Measurements from ENCODE around the gene FAXDC2.

FAXDC2 gene

DNA sequence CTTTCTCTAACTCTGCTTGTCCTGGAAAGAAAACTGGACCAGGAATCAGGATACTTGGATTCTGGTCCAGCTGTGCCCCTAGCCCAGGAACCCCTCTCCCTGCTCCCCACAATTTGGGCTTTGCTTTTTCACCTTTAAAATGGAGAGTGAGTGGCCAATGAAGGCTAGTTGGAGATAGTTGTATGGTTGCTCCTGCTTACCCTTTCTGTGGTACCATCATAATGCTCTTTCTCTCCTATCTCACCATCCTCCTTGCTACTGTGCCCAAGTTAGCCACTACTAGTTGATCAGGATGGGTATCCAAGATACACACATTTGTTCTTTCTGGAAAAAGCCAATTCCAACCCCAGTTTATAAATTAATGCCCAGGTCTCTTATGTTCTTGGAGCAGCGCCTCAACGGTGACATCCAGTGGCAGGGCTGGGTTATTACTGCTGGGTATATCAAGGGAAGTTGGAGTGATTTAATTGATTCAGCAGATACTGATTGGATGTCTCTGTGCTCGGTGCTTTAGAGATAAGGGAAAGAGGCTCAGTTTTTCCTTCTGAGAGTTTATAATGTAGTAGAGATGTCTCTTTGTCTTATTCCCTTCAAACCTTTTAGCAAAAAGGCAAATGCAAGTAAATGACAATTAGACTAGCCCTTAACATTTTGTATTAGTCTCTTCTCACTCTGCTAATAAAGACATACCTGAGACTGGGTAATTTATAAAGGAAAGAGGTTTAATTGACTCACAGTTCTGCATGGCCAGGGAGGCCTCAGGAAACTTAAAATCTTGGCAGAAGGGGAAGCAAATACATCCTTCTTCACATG lies 38.5 kb downstream of the FAXDC2 start:
- Histone ChIP-seq H3K4me3 (ENCODE audit: low read length) (no peak overlapping the region), H3K27me3 (ENCODE audit: control insufficient read depth, insufficient read depth, low read length) (no peaks in the 10 kb centered on the region), H3K27ac (ENCODE audit: low read length) (no peak overlapping the region), H3K9me3 (ENCODE audit: control insufficient read depth, low read depth, low read length) (no peaks in the 10 kb centered on the region), H3K36me3 (ENCODE audit: control insufficient read depth, low read depth, low read length) (peaks cover 91% of the 10 kb centered on the region), H3K9ac (ENCODE audit: low read length) (no peak overlapping the region), H3K4me1 (ENCODE audit: control insufficient read depth, low read depth, low read length) (no peaks in the 10 kb centered on the region)

DNA sequence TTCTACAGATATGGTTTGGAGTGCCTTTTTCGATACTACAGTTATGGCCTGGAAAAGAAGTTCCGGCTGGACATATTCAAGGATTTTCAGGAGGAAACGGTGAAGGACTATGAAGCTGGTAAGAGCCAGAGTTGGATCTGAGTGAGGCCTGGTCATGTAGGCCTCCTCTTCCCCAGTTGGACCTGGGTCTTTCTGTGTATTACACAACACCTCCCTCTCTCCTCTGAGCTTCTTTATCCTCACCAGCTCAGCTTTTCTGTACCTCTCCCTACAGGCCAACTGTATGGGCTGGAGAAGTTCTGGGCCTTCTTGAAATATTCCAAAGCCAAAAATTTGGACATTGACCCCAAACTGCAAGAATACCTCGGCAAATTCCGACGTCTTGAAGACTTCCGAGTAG lies 39.2 kb downstream of the FAXDC2 start:
- Histone ChIP-seq H3K27me3 (ENCODE audit: control insufficient read depth, insufficient read depth, low read length) (no peaks in the 10 kb centered on the region), H3K4me1 (ENCODE audit: control insufficient read depth, low read depth, low read length) (no peaks in the 10 kb centered on the region), H3K9ac (ENCODE audit: low read length) (no peak overlapping the region), H3K9me3 (ENCODE audit: control insufficient read depth, low read depth, low read length) (no peaks in the 10 kb centered on the region), H3K36me3 (ENCODE audit: control insufficient read depth, low read depth, low read length) (peaks cover 91% of the 10 kb centered on the region), H3K4me3 (ENCODE audit: low read length) (no peak overlapping the region), H3K27ac (ENCODE audit: low read length) (no peak overlapping the region)

DNA sequence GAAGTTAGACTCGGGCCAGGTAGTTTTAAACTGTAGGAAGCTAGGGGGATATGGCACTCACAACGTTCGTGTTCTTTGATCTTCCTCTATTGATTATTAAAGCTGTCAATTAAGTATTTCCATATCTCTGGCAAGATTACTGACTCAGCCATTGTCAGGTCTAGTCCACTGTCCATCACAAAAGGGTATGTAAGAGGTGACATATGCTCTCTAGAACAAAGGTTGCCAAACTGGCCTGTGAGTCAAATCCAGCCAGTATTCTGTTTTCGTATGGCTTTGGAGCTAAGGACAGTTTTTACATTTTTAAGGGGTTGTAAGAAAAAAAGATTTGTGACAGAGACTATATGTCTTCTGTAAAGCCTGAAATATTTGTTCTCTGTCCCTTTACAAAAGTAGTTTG lies 44.2 kb downstream of the FAXDC2 start:
- H3K27me3 ChIP-seq (ENCODE audit: control insufficient read depth, insufficient read depth, low read length) = no peaks in the 10 kb centered on the region
- H3K9me3 ChIP-seq (ENCODE audit: control insufficient read depth, low read depth, low read length) = no peaks in the 10 kb centered on the region
- H3K4me1 ChIP-seq (ENCODE audit: control insufficient read depth, low read depth, low read length) = no peaks in the 10 kb centered on the region
- no peak overlapping the region for H3K4me3 ChIP-seq (ENCODE audit: low read length)
- H3K9ac ChIP-seq (ENCODE audit: low read length) = no peak overlapping the region
- no peak overlapping the region for H3K27ac ChIP-seq (ENCODE audit: low read length)
- H3K36me3 ChIP-seq (ENCODE audit: control insufficient read depth, low read depth, low read length) = peaks cover 96% of the 10 kb centered on the region

DNA sequence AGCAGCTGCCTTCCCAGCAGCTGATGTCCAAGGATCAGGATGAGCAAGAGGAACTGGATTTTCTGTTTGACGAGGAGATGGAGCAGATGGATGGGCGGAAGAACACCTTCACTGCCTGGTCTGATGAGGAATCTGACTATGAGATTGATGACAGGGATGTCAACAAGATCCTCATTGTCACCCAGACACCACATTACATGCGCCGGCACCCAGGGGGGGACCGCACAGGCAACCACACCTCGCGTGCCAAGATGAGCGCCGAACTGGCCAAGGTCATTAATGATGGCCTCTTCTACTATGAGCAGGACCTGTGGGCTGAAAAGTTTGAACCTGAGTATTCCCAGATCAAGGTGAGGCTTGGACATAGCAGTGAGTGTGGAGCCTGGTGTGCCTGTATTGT lies 48.4 kb downstream of the FAXDC2 start:
- Histone ChIP-seq H3K4me3 (ENCODE audit: low read length) (no peak overlapping the region), H3K36me3 (ENCODE audit: control insufficient read depth, low read depth, low read length) (peaks cover 96% of the 10 kb centered on the region), H3K27ac (ENCODE audit: low read length) (no peak overlapping the region), H3K9ac (ENCODE audit: low read length) (no peak overlapping the region), H3K4me1 (ENCODE audit: control insufficient read depth, low read depth, low read length) (no peaks in the 10 kb centered on the region), H3K27me3 (ENCODE audit: control insufficient read depth, insufficient read depth, low read length) (no peaks in the 10 kb centered on the region), H3K9me3 (ENCODE audit: control insufficient read depth, low read depth, low read length) (no peaks in the 10 kb centered on the region)

DNA sequence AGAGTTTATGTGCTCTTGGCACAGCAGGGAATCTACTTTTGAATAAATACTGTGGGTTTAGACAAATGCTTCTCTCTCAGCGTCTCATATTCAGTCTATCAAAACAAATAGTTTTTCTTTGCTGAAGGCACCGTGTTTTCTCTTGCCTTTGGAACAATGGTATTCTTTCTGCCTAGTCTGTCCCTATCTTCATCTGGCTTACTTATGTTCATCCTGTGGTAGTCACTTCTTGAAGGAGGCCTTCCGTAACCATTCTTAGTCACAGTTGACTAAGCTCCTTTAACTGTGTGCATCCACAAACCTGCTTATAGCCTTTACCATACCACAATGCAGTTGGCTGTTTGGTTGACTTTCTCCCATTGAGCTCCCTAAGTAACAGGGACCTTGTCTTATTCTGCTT lies 49.3 kb downstream of the FAXDC2 start:
- Histone ChIP-seq H3K4me3 (ENCODE audit: low read length) (no peak overlapping the region), H3K9ac (ENCODE audit: low read length) (no peak overlapping the region), H3K27ac (ENCODE audit: low read length) (no peak overlapping the region), H3K36me3 (ENCODE audit: control insufficient read depth, low read depth, low read length) (peaks cover 95% of the 10 kb centered on the region), H3K9me3 (ENCODE audit: control insufficient read depth, low read depth, low read length) (no peaks in the 10 kb centered on the region), H3K27me3 (ENCODE audit: control insufficient read depth, insufficient read depth, low read length) (no peaks in the 10 kb centered on the region), H3K4me1 (ENCODE audit: control insufficient read depth, low read depth, low read length) (no peaks in the 10 kb centered on the region)

DNA sequence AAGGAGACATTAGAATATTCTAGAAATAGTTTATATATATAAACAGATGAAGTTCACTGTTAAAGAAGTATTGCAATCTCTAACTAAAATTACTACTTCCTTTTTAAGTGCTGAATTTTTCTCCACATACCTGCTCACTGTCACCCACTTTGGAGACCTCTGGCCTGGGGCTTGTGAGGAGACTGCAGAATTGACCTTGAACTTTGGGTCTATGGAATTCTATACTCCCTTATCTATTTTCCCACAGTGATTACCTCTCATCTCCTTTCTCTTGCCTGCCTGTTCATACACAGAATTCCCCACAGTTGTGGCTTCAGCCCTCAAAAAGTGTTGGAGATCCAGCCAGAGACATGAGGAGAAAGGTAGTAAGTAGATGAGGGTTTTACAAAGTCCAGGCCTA lies 49.8 kb downstream of the FAXDC2 start:
- H3K27ac ChIP-seq (ENCODE audit: low read length) = no peak overlapping the region
- no peak overlapping the region for H3K4me3 ChIP-seq (ENCODE audit: low read length)
- H3K36me3 ChIP-seq (ENCODE audit: control insufficient read depth, low read depth, low read length) = peaks cover 92% of the 10 kb centered on the region

DNA sequence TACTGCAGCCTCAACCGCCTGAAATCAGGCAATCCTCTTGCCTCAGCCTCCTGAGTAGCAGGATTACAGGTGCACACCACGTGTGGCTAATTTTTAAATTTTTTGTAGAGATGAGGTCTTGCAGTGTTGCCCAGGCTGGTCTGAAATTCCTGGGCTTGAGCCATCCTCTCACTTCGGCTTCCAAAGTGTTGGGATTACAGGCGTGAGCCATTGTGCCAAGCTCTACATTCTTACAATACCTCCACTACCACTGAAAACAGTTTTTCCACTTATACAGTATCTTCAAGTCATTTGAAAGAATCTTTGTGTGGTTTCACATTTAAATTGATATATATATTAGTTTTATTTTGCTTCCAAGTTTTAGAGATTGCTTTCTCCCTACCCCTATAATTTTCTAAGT lies 52.6 kb downstream of the FAXDC2 start:
- H3K36me3 ChIP-seq (ENCODE audit: control insufficient read depth, low read depth, low read length) = peaks cover 92% of the 10 kb centered on the region
- H3K9me3 ChIP-seq (ENCODE audit: control insufficient read depth, low read depth, low read length) = no peaks in the 10 kb centered on the region
- H3K9ac ChIP-seq (ENCODE audit: low read length) = no peak overlapping the region
- H3K27me3 ChIP-seq (ENCODE audit: control insufficient read depth, insufficient read depth, low read length) = no peaks in the 10 kb centered on the region
- no peak overlapping the region for H3K27ac ChIP-seq (ENCODE audit: low read length)
- H3K4me1 ChIP-seq (ENCODE audit: control insufficient read depth, low read depth, low read length) = no peaks in the 10 kb centered on the region
- H3K4me3 ChIP-seq (ENCODE audit: low read length) = no peak overlapping the region

More for the DNA sequence above, 49.8 kb downstream of the FAXDC2 start:
- Histone ChIP-seq H3K9me3 (ENCODE audit: control insufficient read depth, low read depth, low read length) (no peaks in the 10 kb centered on the region), H3K27me3 (ENCODE audit: control insufficient read depth, insufficient read depth, low read length) (no peaks in the 10 kb centered on the region), H3K4me1 (ENCODE audit: control insufficient read depth, low read depth, low read length) (no peaks in the 10 kb centered on the region), H3K9ac (ENCODE audit: low read length) (no peak overlapping the region)

DNA sequence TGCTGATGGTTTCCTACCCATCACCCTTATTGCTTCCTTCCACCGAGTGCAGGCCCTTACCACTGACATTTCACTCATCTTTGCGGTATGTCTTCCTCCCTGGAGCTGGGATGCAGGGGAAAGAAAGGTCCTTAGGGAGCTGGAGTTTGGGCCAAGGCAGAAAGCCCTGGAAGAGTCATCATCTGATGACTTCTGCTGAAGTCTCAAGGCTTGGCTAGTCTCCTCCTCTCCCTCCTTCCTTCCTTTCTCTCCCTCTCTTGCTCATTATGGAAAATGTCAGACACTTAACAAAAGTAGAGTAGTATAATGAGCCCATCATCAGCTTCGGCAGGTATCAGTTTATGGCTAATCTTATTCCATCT lies 55.2 kb downstream of the FAXDC2 start:
- Histone ChIP-seq H3K4me3 (ENCODE audit: low read length) (no peak overlapping the region), H3K27ac (ENCODE audit: low read length) (no peak overlapping the region), H3K4me1 (ENCODE audit: control insufficient read depth, low read depth, low read length) (no peaks in the 10 kb centered on the region), H3K9me3 (ENCODE audit: control insufficient read depth, low read depth, low read length) (no peaks in the 10 kb centered on the region), H3K27me3 (ENCODE audit: control insufficient read depth, insufficient read depth, low read length) (no peaks in the 10 kb centered on the region), H3K36me3 (ENCODE audit: control insufficient read depth, low read depth, low read length) (peaks cover 91% of the 10 kb centered on the region), H3K9ac (ENCODE audit: low read length) (no peak overlapping the region)

DNA sequence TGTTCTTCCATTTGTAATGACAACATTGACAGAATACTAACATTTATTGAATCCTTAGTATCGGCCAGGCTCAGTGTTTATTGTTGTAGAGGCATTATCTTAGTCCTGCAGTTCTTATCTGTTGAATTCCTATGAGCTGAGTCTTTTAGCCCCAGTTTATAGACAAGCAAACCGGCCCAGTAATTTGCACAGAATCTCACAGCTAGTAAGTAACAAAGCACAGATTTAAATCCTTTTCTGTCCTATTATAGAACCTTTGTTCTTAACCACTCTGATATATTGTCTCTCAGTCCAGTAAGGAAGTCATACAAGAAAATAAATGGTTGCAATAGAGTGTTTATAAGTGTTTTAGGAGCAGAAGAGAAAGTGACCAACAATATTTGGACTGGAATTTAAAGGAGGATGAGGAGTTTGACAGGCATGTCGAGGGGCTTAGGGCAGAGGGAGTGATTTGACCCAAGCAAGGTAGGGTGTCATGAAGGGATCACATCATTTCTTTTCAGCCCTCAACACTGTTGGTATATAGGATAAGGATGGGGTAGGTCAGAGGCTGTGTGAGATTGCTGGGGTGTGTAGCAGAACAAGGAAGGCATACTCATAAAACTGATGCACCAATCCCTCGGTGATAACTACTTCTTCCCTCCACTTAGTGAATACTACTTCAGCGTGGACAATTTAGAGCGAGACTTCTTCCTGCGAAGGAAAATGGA lies 55.7 kb downstream of the FAXDC2 start:
- Histone ChIP-seq H3K4me1 (ENCODE audit: control insufficient read depth, low read depth, low read length) (no peaks in the 10 kb centered on the region), H3K36me3 (ENCODE audit: control insufficient read depth, low read depth, low read length) (peaks cover 86% of the 10 kb centered on the region), H3K9ac (ENCODE audit: low read length) (no peak overlapping the region), H3K9me3 (ENCODE audit: control insufficient read depth, low read depth, low read length) (no peaks in the 10 kb centered on the region), H3K4me3 (ENCODE audit: low read length) (no peak overlapping the region), H3K27me3 (ENCODE audit: control insufficient read depth, insufficient read depth, low read length) (no peaks in the 10 kb centered on the region), H3K27ac (ENCODE audit: low read length) (no peak overlapping the region)

DNA sequence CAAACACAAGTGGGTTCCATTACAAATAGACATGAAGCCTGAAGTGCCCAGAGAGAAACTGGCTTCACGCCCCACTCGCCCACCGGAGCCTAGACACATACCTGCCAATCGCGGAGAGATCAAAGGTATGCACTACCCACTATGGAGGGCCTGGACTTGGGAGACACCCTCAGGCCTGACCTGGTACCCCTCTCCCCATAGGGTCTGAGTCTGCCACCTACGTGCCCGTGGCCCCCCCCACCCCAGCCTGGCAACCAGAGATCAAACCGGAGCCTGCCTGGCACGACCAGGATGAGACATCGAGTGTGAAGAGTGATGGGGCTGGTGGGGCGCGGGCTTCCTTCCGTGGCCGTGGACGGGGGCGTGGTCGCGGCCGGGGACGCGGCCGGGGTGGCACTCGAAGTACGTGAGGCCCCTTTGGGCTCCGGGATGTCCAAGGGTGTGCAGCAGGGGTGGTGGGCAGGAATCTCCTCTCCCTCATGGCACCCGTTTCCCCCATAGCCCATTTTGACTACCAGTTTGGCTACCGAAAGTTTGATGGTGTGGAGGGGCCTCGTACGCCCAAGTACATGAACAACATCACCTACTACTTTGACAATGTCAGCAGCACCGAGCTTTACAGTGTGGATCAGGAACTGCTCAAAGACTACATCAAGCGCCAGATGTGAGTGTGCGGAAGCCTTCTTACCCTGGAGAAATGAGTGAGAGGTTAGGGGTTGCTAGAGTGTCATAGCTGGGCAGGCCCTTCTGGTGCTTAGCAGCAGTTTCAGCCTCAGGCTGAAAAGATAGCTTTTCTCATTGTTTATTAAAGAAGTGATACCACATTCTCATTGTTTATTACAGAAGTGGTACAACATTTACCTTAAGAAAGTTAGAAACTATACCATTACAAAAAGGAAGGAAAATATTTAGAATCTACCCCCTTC lies 56.5 kb downstream of the FAXDC2 start:
- no peaks in the 10 kb centered on the region for H3K4me1 ChIP-seq (ENCODE audit: control insufficient read depth, low read depth, low read length)
- no peak overlapping the region for H3K27ac ChIP-seq (ENCODE audit: low read length)
- no peak overlapping the region for H3K9ac ChIP-seq (ENCODE audit: low read length)
- peaks cover 78% of the 10 kb centered on the region for H3K36me3 ChIP-seq (ENCODE audit: control insufficient read depth, low read depth, low read length)
- no peaks in the 10 kb centered on the region for H3K9me3 ChIP-seq (ENCODE audit: control insufficient read depth, low read depth, low read length)
- H3K4me3 ChIP-seq (ENCODE audit: low read length) = no peak overlapping the region
- H3K27me3 ChIP-seq (ENCODE audit: control insufficient read depth, insufficient read depth, low read length) = no peaks in the 10 kb centered on the region

DNA sequence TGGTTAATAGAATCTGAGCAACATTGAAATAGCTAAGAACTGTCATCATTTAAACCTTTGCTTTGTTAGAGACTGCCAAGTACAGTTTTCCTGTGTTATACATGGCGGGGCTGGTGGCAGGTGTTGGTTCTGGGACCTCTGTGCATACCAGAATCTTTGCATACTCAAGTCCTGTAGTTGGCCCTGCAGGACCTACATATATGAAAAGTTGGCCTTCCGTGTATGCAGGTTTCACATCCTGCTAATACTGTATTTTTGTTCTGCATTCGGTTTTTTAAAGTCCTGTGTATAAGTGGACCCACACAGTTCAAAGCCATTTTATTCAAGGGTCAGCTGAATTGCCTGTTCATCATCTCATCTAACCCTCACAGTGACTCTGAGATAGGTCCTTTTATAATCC lies 58.9 kb downstream of the FAXDC2 start:
- Histone ChIP-seq H3K4me3 (ENCODE audit: low read length) (no peak overlapping the region), H3K27ac (ENCODE audit: low read length) (no peak overlapping the region), H3K9me3 (ENCODE audit: control insufficient read depth, low read depth, low read length) (no peaks in the 10 kb centered on the region), H3K4me1 (ENCODE audit: control insufficient read depth, low read depth, low read length) (peaks cover 14% of the 10 kb centered on the region), H3K9ac (ENCODE audit: low read length) (no peak overlapping the region), H3K27me3 (ENCODE audit: control insufficient read depth, insufficient read depth, low read length) (no peaks in the 10 kb centered on the region), H3K36me3 (ENCODE audit: control insufficient read depth, low read depth, low read length) (peaks cover 59% of the 10 kb centered on the region)

Measured in iPS-18a (cell line).